GM21825 (cell line): ENCODE measurements around the gene ACOX3.
"Not testable (repeated sequence)": the region's sequence is repeated elsewhere in the genome, so short reads cannot be mapped to it uniquely, and the experiment has no call there.

Experiments
- ATAC-seq: cut with Tn5 transposase; IDR thresholded peaks from one replicate; pipeline ENCODE4 v1.9.1; 2021; ENCODE audit warnings: mild to moderate bottlenecking, moderate library complexity; ENCODE audit not compliant: unreplicated experiment

ACOX3 gene

DNA sequence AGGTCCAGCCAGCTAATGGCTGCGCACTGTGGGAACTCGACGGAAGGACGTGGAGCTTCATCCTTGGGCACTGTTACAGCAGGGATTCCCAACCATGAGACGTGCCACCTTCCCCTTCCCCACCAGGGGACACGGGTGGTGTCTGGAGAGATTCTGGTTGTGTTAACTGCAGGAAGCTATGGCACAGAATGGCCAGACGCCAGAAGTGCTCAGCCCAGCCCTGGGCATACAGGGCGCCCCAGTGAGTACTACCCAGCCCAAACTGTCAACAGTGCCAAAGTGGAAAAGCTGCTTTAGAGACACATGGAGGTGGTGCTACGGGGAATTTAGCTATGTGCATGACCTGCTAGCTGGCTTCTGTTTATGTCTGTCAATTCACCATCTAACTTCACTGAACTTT is 32.8 kb downstream of the ACOX3 start:
- ATAC-seq = no peak

GRCh38 chr4:8407316-8407715 is 33.2 kb downstream of the ACOX3 start:
- no peak for ATAC-seq

GRCh38 chr4:8406887-8407286 is 33.6 kb downstream of the ACOX3 start:
- ATAC-seq = not testable (repeated sequence)

DNA sequence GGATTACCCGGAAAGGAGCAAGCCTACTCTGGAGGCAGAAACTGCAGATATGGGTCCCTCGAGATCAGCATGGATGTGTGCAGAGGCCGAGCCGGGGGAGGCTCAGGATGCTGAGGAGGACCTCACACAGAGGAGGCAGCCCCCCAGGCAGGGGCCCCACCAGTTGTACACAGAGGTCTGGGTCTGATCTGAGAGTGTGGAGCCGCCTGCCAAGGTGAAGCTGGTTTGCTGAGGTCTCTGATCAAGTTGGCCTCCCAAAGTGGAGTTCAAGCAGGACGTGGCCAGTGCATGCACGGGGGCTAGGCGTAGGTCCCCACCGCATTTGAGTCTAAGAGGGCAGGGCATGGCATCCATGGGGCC is 35.0 kb downstream of the ACOX3 start:
- no peak for ATAC-seq

DNA sequence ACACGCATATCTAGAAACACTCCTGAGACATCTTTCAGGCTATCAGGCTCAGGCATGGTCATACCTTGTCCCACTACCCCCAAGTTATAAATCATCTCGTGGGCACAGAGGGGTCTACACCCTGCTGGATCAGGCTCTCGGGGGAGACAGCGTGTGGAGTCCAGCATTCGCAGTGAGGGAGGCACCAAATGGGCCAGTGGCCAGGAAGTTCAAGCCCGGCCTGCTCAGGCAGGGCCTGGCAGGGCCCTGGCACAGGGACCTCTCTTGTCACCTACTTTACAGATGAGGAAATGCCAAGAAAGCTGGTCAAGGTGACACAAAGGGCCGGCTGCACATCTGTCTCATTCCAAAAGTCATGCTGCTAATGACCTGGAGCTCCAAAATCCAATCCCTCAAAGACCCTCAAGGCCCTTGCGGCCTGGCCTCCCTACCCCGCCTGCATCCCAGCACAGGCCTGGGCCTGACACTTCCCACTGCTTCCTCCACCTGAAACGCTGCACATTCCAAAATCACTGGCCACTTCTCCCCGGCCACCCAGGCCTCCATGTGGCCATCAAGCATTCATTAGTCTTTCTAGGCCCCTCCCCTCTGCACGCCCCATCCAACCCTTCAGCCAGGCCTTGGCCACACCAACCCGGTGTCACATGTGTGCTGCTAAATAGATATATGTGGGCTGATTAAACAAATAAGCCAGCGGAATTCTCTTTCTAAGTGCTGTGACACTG is 35.6 kb downstream of the ACOX3 start:
- no peak for ATAC-seq

DNA sequence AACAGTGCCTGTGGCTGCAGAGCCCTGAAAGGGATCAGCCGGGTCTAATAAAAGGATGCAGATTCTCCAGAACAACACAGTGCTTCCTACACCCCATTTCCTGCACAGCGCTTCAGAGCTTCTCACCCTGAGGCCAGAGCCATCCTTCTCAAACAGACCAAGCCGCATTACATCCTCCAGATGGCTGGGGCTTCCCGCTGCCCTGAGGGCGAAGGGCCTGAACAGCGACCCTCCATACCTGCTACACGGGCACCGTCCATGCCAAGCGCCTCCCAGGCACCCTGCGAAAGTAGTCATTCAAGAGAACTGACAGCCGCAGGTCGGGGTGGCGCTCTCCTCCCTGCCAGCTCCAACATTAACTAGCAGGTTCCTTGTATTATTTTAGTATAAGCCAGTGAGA is 36.5 kb downstream of the ACOX3 start:
- ATAC-seq = no peak

- ATAC-seq = no peak
Measured at GRCh38 chr4:8403173-8403753, 37.3 kb downstream of the ACOX3 start.

GRCh38 chr4:8402640-8403039 is 37.9 kb downstream of the ACOX3 start:
- no peak for ATAC-seq

- ATAC-seq = no peak
Measured at GRCh38 chr4:8402181-8402597, 38.3 kb downstream of the ACOX3 start.

DNA sequence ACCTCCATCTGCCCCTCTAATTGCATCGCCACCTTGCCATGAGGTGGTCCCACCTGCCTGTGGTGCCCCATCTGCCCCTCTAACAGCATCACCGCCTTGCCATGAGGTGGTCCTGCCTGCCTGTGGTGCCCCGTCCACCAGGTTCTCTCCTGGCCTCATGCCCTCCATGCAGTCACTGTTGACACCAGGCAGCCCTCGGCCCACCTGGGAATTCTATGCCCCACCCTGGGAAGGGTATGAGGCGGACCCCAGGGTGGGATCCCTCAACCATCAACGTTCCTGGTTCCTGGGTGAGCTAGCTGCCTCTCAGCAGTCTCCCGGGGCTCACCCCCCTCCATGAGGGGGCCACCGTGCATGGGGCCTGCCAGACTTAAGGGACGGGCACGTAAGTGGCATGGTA is 38.9 kb downstream of the ACOX3 start:
- no peak for ATAC-seq

DNA sequence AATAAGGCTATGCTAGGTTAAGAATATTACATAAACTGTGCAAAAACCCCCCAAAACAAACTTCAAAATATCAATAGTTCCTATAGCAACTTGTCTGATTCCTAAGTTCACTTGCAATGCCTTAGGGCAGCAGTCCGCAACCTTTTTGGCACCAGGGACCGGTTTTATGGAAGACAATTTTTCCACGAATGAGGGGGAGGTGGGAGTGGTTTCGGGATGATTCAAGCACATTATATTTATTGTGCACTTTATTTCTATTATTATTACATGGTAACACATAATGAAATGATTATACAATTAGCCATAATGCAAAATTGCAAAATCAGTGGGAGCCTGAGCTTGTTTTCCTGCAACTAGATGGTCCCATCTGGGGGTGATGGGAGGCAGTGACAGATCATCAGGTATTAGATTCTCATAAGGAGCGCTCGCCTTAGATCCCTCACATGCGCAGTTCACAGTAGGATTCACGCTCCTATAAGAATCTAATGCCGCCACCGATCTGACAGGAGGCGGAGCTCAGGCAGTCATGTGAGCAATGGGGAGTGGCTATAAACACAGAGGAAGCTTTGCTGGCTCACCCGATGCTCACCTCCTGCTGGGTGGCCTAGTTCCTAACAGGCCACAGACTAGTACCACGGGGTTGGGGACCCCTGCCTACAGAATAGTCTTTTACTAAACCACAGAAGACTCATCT is 39.7 kb downstream of the ACOX3 start:
- no peak for ATAC-seq

GRCh38 chr4:8399298-8399697 is 41.2 kb downstream of the ACOX3 start:
- ATAC-seq = no peak

GRCh38 chr4:8398347-8398746 is 42.2 kb downstream of the ACOX3 start:
- ATAC-seq = no peak

DNA sequence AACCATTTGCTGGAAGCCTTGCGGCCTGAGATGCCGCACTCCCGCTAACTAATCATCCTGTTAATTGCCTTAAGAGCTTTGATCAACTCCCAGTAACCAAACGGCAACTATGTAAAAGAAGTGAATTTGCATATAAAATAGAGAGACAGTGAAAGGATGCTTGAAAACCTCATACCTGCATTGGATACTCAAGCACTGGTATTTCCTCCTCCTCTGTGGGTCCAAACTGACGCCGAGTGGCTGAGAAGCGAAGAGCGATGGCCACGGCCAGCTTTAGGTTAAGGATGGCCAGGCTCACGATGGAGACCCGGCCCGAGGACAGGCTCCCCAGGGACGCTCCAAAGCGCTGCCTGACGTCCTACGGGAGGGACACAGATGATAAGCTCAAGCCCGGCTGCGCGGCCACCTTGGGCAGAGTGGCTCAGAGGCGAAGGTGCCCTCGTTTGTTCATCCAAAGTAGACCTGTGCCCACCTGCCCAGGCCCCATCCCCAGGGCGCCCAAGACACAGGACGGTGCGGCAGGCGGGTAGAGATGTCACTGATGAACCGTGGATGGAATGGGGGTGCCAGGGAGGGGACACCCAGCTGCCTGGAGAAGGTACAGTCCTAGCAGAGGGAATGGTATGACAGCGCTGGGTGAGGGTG is 43.6 kb downstream of the ACOX3 start:
- ATAC-seq = no peak

- ATAC-seq = no peak
Measured at GRCh38 chr4:8395504-8396296, 44.8 kb downstream of the ACOX3 start.

DNA sequence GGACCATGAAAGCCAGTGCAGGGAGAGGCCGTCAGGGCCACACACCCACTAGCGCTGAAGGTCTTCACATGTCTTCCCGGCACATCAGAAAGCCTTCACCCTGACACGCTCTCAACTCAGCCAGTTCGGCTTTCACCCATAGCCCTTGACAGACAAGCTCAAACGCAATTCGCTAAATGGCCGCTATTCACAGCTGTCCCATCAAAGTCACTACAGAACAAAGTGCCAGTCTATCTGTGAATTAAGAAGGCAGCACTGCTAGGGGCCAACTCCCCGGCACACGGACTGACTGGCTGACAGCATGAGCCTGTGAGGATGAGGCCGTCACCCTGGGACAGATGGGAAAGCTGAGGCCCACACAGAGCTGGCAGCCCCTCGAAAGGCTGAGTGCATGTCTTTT is 45.7 kb downstream of the ACOX3 start:
- ATAC-seq = no peak

DNA sequence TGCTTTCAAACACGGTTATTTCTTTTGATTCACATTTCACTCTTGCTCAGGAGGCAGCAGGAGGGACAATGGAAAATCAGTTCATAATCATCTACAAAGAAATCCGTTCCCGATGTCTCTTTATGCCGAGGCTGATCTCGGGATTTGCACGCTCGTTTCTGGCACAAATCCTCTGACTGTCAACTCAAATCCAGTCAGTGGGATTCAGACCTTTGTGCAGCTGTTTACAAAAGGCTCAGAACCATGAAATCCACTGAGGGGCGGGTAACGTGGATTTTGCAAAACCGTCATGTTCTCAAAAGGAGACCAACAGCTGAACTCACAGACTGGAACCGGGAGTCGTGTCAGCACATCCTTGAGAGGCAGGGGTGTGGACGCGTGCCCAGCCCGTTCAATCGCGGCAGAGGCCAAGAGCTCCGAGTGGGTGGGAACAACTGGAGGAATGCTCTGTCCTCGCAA is 46.4 kb downstream of the ACOX3 start:
- ATAC-seq = no peak

DNA sequence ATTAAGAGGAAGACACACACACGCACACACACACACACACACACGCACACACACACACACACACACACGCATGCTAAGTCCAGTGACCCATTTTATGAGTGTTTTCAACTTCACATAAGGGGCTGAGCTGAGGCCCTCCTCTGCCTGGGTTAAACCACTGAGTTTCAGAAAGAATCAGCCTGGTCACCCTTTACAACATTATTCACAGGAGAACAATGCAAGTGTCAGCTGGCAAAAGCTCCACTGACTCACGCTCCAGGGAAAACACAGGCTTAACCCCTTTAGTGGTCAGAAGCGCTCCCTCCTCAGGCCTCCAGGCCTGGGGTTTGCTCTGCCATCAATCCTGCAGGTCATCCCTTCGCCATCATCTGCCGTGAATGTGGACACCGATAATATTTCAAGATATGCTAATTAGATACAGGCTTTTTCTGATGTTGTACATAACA is 46.9 kb downstream of the ACOX3 start:
- no peak for ATAC-seq

- ATAC-seq = no peak
Measured at GRCh38 chr4:8392591-8393190, 47.8 kb downstream of the ACOX3 start.

- ATAC-seq = peak; percentile 81
Measured at GRCh38 chr4:8391972-8392371, 48.6 kb downstream of the ACOX3 start.
